ENCODE data around the gene TSHZ3.

Gene TSHZ3

DNA sequence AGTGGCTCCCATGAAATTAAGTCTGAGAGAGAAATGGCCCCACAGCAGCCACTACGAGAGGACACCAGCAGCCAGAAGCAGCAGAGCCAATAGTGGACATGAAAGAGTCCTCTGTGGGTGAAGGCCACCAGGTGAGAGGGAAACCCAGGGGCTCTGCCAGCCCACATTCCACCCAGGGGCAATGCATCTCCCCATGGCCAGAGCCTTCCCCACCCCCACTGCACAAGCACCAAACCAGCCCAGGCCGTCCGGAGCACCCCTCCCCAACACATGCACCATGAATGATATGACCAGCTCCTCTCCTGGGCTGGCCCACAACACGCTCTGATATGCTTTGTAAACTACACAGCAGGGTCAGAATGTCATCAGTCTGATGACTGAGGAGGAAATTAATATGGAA lies 66.9 kb downstream of the TSHZ3 start:
- no peak for DNase-seq

DNA sequence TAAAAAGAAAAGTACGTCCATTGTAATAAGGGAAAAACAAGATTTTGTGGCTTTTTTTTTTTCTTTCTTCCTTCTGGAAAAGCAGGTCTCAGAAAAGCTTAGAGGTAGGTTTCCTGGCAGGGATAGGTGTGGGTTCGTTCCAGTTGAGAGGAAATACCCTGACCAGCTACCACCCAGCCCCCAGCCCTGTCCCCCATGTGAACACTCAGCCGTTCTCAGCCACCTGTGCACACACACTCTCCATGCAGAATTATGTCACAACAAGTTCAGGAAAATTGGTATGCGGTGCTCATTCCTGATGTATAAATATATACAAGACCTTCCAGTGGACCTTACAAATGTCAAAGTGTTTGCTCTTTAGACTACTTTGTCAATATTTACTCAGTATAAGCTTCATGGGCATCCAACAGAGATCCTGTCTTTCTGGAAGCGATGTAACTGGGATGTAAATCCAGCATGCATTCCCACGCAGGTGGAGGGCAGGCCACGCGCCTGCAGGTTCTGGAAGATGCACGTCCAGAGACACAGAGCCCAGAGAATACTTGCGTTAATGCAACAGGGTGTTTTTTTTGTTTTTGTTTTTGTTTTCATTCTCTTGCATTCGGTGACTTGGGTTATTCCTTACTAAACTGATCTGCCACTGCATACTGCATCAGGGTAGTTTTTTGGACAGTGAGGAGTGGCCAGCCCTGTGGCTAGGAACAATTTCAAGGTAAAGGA lies 68.8 kb downstream of the TSHZ3 start:
- DNase-seq = no peak

DNA sequence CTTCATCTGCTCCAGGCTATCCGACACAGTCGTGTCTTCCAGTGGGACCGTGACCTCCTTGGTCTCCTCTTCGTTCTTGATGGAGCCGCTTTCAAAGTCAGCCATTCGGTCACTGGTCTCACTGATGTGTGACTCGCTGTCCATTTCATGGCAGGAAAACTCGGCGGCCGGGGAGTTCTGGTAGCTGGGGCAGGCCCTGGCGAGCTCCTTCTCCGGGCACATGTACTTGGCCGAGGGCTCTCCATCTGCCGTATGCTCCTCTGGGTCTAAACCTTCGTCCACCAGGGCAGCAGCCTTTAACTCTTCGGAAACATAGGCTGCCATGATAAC lies 69.8 kb downstream of the TSHZ3 start:
- DNase-seq = no peak

DNA sequence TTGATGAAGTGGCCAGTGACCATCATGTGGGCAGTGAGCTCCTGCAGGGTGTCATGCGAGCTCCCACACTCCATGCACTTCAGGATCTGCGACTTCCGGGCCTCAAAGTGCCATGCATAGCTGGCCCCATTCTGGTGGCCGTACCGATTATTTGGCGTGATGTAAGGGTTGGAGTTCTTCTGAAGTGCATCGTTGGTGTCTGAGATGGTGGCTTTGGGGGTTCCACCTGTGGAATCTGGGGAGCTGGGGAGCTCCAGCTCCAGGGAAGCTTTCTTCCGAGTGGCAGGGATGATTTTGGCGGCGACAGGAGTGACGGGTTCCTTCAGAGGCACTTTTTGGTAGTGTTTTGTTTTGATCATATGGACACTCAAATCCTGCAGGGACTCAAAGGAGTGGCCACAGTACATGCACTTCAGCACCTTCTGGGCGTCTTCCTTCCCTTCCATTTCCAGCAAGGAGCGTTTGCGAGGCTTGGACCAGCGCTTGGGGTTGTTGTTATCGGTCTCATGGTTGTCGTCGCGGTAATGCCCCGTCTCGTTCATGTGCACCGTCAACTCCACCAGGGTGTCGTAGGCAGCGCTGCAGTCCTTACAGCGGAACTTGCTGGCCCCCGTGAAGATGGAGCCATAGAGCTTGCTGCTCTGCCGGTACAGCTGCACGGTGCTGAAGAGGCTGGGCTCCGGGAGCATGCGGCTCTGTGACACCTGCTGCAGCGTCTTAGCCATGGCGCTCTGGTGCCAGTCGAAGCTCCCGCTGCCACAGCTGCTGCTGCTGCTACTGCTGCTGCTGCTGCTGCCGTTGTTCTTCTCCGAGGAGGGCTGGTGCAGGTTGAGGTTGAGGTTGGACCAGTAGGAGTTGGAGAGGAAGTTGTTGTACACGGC lies 70.4 kb downstream of the TSHZ3 start:
- DNase-seq = no peak

DNA sequence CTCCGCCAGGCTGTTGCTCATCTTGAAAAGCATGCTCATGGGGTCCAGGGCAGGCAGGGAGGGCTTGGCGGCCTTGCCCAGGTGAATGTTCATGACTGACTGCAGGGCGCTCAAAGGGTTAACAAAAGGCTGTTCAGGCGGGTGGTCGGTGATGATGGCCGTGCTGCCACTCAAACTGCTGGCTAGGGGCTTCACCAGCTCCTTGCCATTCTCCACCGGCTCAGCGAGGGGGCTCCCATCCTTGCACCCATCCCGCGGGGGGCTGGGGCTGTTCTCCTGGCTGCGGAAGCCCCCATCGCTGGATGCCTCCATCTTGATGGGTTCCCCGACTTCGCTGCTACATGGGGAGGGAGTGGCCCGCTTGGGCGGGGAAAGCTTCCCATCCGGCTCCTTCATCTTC lies 71.7 kb downstream of the TSHZ3 start:
- DNase-seq = no peak

DNA sequence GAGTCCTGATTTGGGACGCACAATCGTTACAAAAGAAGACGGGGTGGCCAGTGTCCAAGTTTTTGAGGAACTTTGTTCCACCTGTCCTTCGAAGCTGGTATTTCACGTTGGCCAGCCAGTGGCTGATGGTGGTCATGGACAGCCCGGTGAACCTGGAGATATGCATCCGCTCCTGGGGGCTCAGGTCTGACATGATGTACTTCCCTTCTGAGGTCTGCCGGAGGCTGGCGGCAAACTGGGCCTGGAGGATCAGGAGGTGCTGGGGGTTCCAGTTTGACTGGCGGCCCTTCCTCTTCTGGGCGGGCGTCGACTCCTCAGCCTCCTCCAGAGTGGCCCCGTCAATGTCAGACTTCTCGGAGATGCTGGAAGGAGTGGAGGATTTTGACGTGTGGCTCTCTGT lies 72.4 kb downstream of the TSHZ3 start:
- no peak for DNase-seq

DNA sequence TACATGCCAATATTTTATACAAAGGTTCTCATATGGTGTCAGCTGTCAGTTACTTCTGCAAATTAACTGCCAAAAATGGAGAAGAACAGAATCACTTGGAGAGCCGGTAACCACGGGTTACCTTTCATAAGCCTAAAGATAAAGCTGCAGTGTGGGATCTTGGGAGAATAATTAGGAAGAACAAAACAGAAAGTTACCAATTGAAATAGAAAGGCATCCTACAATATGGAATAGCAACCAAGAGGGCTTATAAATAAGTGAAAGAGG lies 74.2 kb downstream of the TSHZ3 start:
- DNase-seq = no peak

DNA sequence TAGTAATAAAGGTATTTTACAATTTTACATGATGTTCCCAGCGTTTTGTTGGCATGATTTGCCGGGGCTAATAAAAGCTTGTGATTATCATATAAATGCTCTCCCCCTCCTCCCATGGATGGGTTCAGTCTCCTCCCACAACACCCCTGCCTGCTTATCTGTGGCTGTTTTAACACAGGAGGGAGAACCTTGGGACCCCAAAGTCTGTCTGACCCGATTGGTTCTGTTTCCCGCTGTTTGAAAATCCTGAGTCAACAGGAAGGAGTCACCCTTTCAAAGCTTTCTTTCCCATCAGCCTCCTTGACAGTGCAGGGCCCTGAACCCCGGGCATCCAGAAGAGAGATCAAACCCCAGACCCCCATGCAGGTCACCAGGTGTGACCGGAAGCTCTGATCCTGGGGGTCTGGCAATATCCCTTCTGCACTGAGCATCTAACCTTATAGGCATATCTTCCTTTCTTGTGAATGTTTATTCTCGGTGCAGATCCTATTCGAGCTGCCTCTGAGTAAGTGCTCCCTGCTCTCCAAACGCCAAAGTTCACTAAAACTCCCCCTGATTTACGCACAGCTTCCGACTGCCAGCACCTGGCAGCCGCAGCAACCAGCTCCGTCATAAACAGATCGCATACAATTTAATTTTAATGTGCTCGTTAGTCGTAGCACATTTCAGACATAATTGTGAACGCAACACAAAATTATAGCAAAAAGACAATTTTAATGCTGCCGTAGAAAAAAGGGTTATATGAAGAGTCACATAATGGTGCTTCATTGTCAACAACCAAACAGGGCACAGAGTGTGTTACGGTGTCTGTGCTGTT lies 74.8 kb downstream of the TSHZ3 start:
- DNase-seq = no peak

DNA sequence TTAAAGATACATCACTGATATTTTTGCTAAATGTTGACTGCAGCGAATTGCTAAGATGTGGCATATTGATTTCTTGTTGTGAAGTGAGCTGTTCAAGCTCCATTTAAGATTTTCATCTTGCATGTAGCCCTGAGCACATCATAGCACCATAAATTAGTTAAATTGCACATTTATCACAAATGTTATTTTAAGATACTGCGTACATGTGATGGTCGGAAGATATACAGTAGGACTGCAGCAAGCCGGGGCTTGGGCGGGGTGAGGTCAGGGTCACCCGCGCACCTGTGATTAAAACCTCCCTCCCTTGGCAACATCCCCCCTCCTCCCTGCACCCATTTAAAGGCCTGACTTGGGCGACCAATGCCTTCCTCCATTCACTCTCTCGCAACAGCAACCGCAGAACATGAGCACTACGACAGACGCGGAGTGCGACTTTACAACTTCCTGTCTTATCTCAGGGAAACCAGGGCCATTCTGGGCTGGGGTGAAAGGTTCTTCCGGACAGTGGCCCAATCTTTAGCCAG lies 76.6 kb downstream of the TSHZ3 start:
- DNase-seq = no peak

DNA sequence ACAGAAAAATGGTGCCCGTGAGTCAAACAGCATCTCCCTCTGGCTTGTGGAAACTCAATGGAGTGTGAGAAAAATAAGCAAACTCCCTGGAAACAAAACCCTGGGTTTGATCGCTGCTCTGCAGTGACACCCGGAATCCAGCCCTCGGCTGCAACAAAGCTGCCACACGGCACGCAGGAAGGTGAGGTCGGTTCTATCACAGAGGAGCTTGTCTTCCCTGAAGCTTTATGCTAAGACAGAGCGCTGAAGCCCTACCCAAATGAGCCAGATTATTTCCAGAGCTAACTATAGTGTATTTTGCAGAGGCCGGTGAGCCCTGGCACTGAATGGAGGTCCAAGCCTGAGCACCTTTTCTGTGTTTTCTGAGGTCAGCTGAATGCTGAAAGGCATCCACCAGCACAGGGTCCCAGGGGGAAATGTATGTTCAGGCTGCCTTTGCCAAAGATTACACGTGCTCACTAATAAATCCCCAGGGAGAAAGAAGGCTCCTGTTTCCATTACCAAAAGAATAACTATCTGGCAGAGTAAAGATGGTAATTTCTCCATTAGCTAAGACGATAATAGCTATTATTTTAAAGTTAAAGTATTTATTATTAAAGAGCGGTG lies 77.8 kb downstream of the TSHZ3 start:
- no peak for DNase-seq

DNA sequence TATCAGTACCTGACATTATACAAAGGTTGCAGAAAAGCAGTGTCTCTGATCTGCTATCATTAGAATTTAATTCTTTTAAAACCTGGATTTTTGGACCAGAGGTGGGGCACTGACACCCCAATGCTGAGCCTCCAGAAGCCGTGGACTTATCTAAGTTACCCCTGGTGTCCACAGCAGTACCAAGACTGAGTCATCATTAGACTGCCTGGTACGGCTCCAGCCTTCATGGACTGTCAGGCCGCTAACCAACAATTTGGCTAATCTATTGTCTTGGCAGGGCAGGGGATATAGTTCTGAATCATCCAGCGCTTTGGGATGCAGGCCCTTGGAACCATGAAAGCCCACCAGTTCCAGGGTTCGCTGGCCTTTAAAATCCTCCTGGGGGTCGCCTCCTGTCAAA lies 78.3 kb downstream of the TSHZ3 start:
- no peak for DNase-seq

DNA sequence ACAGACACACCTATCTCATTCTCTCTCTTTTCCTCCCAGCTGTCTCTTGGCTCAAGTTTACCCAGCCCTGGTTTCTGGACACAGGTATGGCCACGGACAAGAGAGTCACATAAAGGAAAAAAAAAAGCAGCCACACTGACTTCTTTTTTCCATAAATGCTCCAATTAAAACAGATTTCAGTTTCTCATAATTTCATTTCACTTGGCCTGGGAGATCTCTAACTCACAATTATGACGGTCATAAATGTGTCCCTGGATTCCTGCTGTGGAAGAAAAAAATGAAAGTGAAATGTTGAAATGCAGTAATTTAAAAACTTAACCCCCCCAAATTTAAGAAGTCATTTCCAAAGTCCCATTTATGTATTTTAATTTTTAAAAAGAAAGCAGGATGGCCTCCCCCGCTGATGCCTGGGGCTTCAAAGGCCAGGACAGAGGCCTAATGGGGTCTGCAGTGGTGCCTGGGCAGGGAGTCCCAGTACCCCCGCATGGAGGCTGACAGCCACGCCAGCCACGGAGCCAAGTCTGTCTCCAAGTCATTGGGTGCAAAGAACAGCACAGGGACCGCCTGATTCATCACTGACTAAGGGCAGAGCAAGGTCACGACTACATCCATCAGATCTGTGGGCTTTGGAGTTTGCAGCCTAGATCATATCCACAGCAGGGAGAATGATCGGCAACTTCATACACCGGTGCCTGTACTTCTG lies 79.7 kb downstream of the TSHZ3 start:
- DNase-seq = no peak

DNA sequence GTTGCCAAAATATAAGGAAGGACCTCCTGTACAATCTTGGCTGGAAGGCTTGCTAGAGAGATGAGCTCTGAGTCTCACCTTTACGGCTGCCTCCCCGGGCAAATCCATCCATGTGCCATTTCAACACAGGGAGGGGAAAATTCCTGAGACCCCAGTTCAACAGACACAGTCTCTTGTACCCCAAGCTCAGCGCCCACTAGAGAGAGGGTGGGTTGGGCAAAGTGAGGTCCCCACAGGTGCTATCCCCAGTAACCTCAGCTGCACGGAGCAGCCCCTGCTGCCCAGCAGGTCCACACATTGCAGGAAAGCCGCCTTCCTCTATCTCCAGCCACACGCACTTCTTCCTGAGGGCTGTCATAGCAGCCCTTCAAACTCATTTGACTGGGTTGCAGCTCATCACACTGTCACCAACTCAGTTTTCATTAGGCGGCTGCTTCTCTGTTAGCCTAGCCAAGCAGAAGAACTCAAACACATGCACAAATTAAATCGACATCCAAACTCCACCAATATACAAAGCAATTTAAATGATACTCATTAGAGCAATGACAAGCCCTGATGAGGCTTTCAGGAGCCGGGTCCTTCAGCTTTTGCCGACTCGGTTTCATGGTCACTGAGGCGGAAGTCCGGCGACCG lies 80.4 kb downstream of the TSHZ3 start:
- DNase-seq = no peak

DNA sequence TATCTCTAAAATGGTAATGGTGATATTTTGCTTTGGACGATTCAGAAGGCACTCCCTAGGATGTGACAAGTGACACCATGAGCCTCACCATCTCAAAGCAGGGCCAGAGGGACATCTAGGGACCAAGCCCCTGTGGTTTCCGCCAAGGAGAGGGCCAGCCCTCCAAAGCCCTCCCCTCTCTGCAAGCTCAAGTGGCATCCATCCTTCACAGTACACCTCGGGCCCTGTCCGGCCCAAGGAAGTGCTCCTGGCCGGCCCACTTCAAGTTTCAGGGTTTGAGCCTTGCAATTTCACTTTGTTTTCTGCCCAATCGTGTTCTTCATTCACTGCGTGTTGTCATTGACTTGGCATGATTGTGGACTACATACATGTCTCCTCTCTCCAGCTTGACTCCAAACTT lies 82.5 kb downstream of the TSHZ3 start:
- no peak for DNase-seq

DNA sequence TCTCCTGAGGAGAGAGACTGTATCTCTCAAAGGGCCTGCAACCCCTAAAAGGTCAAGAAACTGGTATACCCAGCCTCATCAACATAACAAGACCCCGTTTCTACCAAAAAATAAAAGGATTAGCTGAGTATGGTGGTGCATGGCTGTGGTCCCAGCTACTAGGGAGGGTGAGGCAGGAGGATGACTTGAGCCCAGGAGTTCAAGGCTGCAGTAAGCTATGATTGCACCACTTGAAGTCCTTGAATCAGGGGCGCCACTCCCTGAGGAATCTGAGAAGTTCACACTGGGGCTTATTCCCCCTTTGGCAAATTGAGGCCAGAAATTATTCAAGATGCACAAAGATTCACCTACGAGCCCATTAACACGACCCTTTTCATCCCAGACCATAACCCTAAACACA lies 83.0 kb downstream of the TSHZ3 start:
- DNase-seq = no peak

DNA sequence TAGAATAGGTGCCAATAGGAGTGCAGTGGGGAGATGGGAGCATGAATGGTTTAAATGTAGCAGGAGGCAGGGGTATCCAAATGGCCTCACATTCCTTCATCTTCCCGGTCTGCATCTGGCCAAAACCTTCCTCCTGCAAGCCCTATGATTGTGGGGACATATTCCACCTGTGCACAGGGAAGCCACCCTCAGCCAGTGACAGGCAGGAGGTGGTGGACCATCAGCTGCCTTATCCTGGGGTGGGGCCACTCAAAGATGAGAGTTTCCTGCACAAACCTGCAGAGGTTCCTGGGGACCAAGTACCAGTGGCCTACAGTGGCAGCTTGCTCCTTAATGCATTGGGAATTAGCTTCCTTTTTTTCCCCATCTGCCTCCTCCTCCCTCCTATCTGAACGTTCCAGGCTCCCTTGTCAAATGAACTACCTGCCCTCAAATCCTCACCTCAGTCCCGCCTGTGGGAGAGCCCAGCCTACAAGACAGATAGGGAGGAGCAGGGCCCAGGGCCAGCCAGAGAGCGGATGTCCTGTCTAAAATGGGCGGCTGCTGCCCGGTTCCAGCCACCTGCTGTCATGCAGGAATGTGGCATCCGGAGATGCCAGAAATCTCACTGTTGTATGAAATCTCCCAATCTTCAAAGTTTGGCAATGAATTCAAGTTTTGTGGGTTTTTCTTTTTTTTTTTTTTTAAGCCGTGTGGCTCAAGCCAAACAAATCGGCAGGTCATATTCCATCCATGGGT lies 85.0 kb downstream of the TSHZ3 start:
- no peak for DNase-seq

DNA sequence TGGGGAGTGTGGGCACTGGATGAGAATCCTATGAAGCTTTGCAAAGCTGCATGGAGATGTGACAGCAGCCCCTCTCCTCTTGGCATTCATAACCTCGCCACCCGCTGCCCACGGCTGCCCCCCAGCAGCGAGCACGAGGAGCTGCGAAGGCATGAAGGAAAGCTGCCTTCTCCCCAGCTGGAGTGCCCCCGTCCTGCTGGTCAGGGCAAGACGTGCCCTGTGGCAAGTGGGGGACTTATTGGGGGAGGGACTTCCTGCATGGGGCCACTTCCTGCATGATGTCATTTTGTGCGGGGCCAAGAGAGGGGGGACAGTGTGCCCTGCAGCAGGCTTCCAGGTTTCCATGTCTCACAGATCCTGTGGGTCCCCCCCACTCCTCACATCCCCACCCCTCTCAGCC lies 85.9 kb downstream of the TSHZ3 start:
- DNase-seq = no peak

DNA sequence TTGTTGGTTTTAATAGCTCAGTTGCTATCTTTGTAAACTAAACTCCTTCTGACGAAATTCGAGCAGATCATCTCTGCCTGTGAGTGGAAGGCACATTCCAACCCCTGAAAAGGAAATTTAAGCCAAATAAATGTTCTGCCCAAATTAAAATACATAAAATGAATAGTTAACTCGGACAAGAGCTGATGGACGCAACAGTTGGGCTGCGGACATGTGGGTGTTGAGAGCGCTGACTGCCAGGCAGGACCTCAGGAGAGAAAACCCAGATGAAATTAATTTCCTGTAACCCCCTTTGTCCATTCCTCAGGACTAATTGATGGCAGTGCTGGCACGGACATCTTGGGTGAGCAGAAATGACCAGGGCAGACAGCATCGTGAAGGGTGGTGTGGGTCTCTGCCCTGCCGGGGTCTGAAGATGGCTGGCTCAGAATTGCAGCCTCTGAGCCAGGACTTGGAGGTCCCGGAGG lies 86.5 kb downstream of the TSHZ3 start:
- no peak for DNase-seq

DNA sequence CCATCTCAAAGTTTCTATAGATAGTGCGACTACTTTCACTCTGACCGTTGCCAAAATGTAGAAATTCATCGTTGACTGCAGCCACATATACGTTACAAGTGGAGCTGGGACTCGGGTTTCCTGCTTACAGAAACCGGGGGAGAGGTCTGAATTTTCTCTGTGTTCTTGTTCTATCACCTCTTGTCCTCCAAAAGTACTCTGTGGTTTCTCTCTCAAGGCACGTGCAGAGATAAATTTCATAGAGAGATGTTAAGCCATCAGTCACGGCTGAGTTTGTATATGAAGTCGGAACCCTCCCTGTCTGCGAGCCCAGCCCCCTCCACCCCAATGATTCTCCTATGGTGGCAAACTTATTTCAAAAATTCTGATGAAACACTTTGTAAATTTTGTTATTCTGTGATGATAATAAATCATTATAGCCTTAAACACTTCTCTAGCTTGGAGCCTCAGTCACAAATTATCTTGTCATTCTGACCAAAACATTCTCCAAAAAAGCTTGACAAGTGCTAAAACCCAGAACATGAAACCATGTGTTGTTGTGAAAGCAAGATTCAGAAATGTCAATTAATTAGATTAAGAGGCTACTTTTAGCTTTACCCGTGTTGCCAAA lies 87.5 kb downstream of the TSHZ3 start:
- DNase-seq = no peak

DNA sequence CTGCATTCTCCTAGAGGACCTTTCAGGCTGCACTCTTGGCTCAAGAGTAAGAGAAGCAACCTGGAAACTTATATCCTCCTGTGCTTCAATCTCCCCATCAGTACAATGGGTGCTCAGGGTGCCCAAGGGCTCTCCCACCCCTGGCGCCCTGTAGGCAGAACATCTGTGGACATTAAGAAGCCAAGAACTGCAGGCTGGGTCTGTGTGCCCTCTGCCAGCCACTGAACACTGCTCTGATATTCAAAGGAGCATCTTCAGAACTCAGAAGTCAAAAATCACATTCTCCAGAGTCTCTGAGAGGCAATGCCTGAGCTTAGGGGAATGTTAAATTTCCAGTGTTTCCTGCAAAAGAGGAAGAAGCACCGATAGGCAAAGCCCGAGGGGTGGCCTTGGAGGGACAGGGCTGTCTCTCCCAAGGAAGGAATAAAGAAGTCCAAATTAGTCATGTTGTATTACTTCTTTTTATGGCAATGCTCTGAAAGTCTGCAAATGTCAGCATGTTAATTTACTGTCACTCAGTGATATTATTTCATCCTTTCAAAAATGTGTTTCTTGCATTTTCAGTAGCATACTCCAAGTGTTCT lies 88.1 kb downstream of the TSHZ3 start:
- DNase-seq = no peak

All from NCI-H187 (cell line).